Measurements from ENCODE around the gene ACTRT1.

- TF ChIP-seq GATA3 (IDR thresholded peaks at IDR 0.05; ENCODE audit: low read depth, low read length) (no peak), GATA2 (IDR thresholded peaks at IDR 0.05; ENCODE audit: low read depth, low read length) (no peak)
Measured at GRCh38 chrX:128021566-128021965, 30.6 kb downstream of the ACTRT1 start.

Data from SH-SY5Y (cell line).